GM18858 (cell line): ENCODE results near the gene BTN2A1.
A peak's percentile ranks its signal among the peaks of the same experiment; 100 is the strongest.

Source experiments
- ATAC-seq: cut with Tn5 transposase; IDR thresholded peaks from one replicate; pipeline ENCODE4 v1.9.1; 2021; ENCODE audit not compliant: unreplicated experiment

BTN2A1 gene

GRCh38 chr6:26465776-26466175 lies 8.0 kb downstream of the BTN2A1 start:
- ATAC-seq, result no peak

- ATAC-seq, result no peak
Observed at GRCh38 chr6:26468829-26469228, 11.1 kb downstream of the BTN2A1 start.

GRCh38 chr6:26470643-26471042 lies 12.9 kb downstream of the BTN2A1 start:
- ATAC-seq, result no peak

- no peak for ATAC-seq
Observed at GRCh38 chr6:26471970-26472369, 14.2 kb downstream of the BTN2A1 start.

- ATAC-seq, result no peak
Observed at GRCh38 chr6:26472549-26473290, 15.0 kb downstream of the BTN2A1 start.

GRCh38 chr6:26473429-26473757 lies 15.6 kb downstream of the BTN2A1 start:
- ATAC-seq, result no peak

GRCh38 chr6:26473758-26474438 lies 16.1 kb downstream of the BTN2A1 start:
- ATAC-seq, result peak; percentile 83

- no peak for ATAC-seq
Observed at GRCh38 chr6:26474439-26474881, 16.7 kb downstream of the BTN2A1 start.

GRCh38 chr6:26475823-26476729 lies 18.3 kb downstream of the BTN2A1 start:
- ATAC-seq, result no peak

- ATAC-seq, result no peak
Observed at GRCh38 chr6:26476896-26477295, 19.1 kb downstream of the BTN2A1 start.

GRCh38 chr6:26477426-26477825 lies 19.7 kb downstream of the BTN2A1 start:
- ATAC-seq, result no peak

GRCh38 chr6:26478100-26478984 lies 20.6 kb downstream of the BTN2A1 start:
- ATAC-seq, result no peak

GRCh38 chr6:26478985-26479278 lies 21.2 kb downstream of the BTN2A1 start:
- ATAC-seq, result no peak

GRCh38 chr6:26482338-26482737 lies 24.6 kb downstream of the BTN2A1 start:
- no peak for ATAC-seq

- ATAC-seq, result no peak
Observed at GRCh38 chr6:26483727-26484126, 26.0 kb downstream of the BTN2A1 start.

- no peak for ATAC-seq
Observed at GRCh38 chr6:26484161-26484560, 26.4 kb downstream of the BTN2A1 start.

GRCh38 chr6:26485112-26485780 lies 27.5 kb downstream of the BTN2A1 start:
- ATAC-seq, result no peak

- no peak for ATAC-seq
Observed at GRCh38 chr6:26486358-26486757, 28.6 kb downstream of the BTN2A1 start.

- no peak for ATAC-seq
Observed at GRCh38 chr6:26487466-26487865, 29.7 kb downstream of the BTN2A1 start.
